ENCODE measurements around the gene NET1. TPM values are rescaled to one million over a fixed set of nuclear protein-coding genes. Genes with fewer than 3 reads are reported as not detected.

Gene NET1
- total RNA-seq, 3 donors from 2014 or later (not counting 1 experiment from before 2014, with no cell fraction given) = 10.4 to 17.9 (median 13.8) TPM

DNA sequence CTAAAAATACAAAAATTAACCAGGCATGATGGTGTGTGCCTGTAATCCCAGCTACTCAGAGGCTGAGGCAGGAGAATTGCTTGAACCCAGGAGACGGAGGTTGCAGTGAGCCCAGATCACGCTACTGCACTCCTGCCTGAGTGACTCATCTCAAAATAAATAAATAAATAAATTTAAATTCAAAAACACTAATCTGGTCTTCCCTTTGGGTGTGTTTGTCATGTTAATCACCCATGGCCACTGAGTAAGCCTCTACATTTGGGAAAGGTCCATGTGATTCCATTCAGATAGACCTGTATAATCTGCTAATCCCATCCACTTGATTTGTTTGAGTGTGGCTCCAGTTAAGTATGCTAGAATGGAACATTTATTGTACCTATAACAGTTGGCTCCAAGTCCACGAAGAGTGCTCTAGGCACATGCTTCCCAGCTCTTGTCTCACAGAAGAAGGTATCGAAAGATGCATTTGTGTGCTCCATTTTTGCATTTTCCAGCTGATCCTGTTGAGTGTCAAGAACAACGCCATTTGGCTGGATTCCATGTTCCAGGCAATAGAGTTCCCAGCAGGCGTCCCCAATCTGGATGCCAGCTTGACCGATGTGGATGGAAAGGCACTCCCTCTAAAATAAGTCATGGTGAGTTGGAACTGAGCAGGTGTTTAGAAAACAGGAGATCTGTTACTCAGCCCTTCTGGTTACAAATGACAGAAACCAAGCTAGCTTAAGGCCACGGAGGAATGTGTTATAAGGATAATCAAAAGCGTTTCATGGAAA is 11.7 kb upstream of the NET1 start:
- ATAC-seq = no peak
- Histone ChIP-seq H3K27me3 (ENCODE audit: control insufficient read depth, insufficient read depth, low read length) (no peaks in the 10 kb centered on the region), H3K9me3 (ENCODE audit: control insufficient read depth, insufficient read depth, low read length) (no peaks in the 10 kb centered on the region), H3K36me3 (ENCODE audit: control insufficient read depth, insufficient read depth, low read length) (no peaks in the 10 kb centered on the region), H3K27ac (ENCODE audit: low read length) (no peak overlapping the region), H3K4me1 (ENCODE audit: control insufficient read depth, insufficient read depth, low read length) (no peaks in the 10 kb centered on the region), H3K4me3 (ENCODE audit: low read length) (no peak overlapping the region)
- H3K36me3 Mint-ChIP-seq = no peaks in the 10 kb centered on the region
- 88% methylated on average over 8 of the region's 9 CpGs for WGBS (ENCODE audit: insufficient coverage)
- peaks cover 14 to 27% of the 10 kb centered on the region in 2 donors for H3K27me3 Mint-ChIP-seq (ENCODE audit: low read depth in 2 of 2)
- H3K4me3 Mint-ChIP-seq = no peak overlapping the region
- no peak overlapping the region for H3K27ac Mint-ChIP-seq
- intact Hi-C loops (cut with micrococcal nuclease) = no loop called here
- no peaks in the 10 kb centered on the region for H3K4me1 Mint-ChIP-seq
- DNase-seq = no peak
- no peaks in the 10 kb centered on the region for H3K9me3 Mint-ChIP-seq
- TF ChIP-seq CTCF (IDR thresholded peaks at IDR 0.05) = no peak

- no peak overlapping the region for H3K27ac Mint-ChIP-seq
- DNase-seq (no peak), ATAC-seq (no peak)
- H3K9me3 Mint-ChIP-seq = no peaks in the 10 kb centered on the region
- TF ChIP-seq CTCF (IDR thresholded peaks at IDR 0.05) = no peak
- Histone ChIP-seq H3K4me1 (ENCODE audit: control insufficient read depth, insufficient read depth, low read length) (no peaks in the 10 kb centered on the region), H3K36me3 (ENCODE audit: control insufficient read depth, insufficient read depth, low read length) (no peaks in the 10 kb centered on the region), H3K4me3 (ENCODE audit: low read length) (no peak overlapping the region), H3K9me3 (ENCODE audit: control insufficient read depth, insufficient read depth, low read length) (no peaks in the 10 kb centered on the region), H3K27ac (ENCODE audit: low read length) (no peak overlapping the region), H3K27me3 (ENCODE audit: control insufficient read depth, insufficient read depth, low read length) (no peaks in the 10 kb centered on the region)
- no peaks in the 10 kb centered on the region for H3K36me3 Mint-ChIP-seq
- WGBS (ENCODE audit: insufficient coverage) = 77% methylated on average over 3 of the region's 3 CpGs
- intact Hi-C loops (cut with micrococcal nuclease) = no loop called here
- no peaks in the 10 kb centered on the region for H3K4me1 Mint-ChIP-seq
- H3K4me3 Mint-ChIP-seq = no peak overlapping the region
- H3K27me3 Mint-ChIP-seq (ENCODE audit: low read depth in 2 of 2) = peaks cover 9 to 28% of the 10 kb centered on the region in 2 donors
Measured at GRCh38 chr10:5402798-5403197, 9.6 kb upstream of the NET1 start.

GRCh38 chr10:5404208-5405041 is 7.9 kb upstream of the NET1 start, which contains the start of gene TUBAL3:
Gene TUBAL3, minus strand, starts transcription at chr10:5404828. Its CDS starts 36 bp downstream, at chr10:5404792.
- no peaks in the 10 kb centered on the region for H3K9me3 Mint-ChIP-seq
- Histone ChIP-seq H3K27ac (ENCODE audit: low read length) (no peak within 1 kb of the TSS), H3K4me1 (ENCODE audit: control insufficient read depth, insufficient read depth, low read length) (no peaks in the 10 kb centered on the region), H3K27me3 (ENCODE audit: control insufficient read depth, insufficient read depth, low read length) (peaks cover 2% of the 10 kb centered on the region), H3K4me3 (ENCODE audit: low read length) (no peak within 1 kb of the TSS), H3K36me3 (ENCODE audit: control insufficient read depth, insufficient read depth, low read length) (no peaks in the 10 kb centered on the region), H3K9me3 (ENCODE audit: control insufficient read depth, insufficient read depth, low read length) (no peaks in the 10 kb centered on the region)
- no peaks in the 10 kb centered on the region for H3K36me3 Mint-ChIP-seq
- peaks cover 12 to 26% of the 10 kb centered on the region in 2 donors for H3K27me3 Mint-ChIP-seq (ENCODE audit: low read depth in 2 of 2)
- ATAC-seq (no peak), DNase-seq (no peak)
- no peak within 1 kb of the TSS for H3K27ac Mint-ChIP-seq
- WGBS (ENCODE audit: insufficient coverage) = 78% methylated on average over 8 of the region's 8 CpGs
- intact Hi-C loops (cut with micrococcal nuclease) = no loop called here
- TF ChIP-seq CTCF (IDR thresholded peaks at IDR 0.05) = no peak
- H3K4me3 Mint-ChIP-seq = no peak within 1 kb of the TSS
- H3K4me1 Mint-ChIP-seq = no peaks in the 10 kb centered on the region

All from natural killer cell (primary cell).